Stimulated activated effector memory CD8-positive, alpha-beta T cell treated with anti-CD3 and anti-CD28 coated beads, Interleukin-12 subunit alpha, Interleukin-12 subunit beta, amount 100 ng/mL, for 72 hours (primary cell): Measurements from ENCODE around the gene DBF4.
A peak's percentile ranks its signal among the peaks of the same experiment; 100 is the strongest.
"Not testable (repeated sequence)": the region's sequence is repeated elsewhere in the genome, so short reads cannot be mapped to it uniquely, and the experiment has no call there.

Experiments
- ATAC-seq: fragments of 150-1000 bp; cut with Tn5 transposase; 2 replicates; pipeline ENCODE4 v1.10.0; 2021
- DNase-seq, 2 donors: peaks; one replicate each; pipeline ENCODE4 v3.0.0; 2021 to 2022; ENCODE audit warnings: low spot score in 2 of 2
- H3K27ac Mint-ChIP-seq: one replicate; pipeline ENCODE4 v1.8.0; 2022; ENCODE audit warnings: mild to moderate bottlenecking, mixed read lengths
- H3K36me3 Mint-ChIP-seq: one replicate; pipeline ENCODE4 v1.8.0; 2022; ENCODE audit warnings: mild to moderate bottlenecking, mixed read lengths
- H3K4me1 Mint-ChIP-seq: one replicate; pipeline ENCODE4 v1.8.0; 2022; ENCODE audit warnings: mixed read lengths
- H3K4me3 Mint-ChIP-seq: one replicate; pipeline ENCODE4 v1.8.0; 2022; ENCODE audit warnings: mild to moderate bottlenecking, mixed read lengths
- H3K9me3 Mint-ChIP-seq: one replicate; pipeline ENCODE4 v1.8.0; 2022; ENCODE audit warnings: mixed read lengths

DBF4 gene, protein sequence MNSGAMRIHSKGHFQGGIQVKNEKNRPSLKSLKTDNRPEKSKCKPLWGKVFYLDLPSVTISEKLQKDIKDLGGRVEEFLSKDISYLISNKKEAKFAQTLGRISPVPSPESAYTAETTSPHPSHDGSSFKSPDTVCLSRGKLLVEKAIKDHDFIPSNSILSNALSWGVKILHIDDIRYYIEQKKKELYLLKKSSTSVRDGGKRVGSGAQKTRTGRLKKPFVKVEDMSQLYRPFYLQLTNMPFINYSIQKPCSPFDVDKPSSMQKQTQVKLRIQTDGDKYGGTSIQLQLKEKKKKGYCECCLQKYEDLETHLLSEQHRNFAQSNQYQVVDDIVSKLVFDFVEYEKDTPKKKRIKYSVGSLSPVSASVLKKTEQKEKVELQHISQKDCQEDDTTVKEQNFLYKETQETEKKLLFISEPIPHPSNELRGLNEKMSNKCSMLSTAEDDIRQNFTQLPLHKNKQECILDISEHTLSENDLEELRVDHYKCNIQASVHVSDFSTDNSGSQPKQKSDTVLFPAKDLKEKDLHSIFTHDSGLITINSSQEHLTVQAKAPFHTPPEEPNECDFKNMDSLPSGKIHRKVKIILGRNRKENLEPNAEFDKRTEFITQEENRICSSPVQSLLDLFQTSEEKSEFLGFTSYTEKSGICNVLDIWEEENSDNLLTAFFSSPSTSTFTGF

DNA sequence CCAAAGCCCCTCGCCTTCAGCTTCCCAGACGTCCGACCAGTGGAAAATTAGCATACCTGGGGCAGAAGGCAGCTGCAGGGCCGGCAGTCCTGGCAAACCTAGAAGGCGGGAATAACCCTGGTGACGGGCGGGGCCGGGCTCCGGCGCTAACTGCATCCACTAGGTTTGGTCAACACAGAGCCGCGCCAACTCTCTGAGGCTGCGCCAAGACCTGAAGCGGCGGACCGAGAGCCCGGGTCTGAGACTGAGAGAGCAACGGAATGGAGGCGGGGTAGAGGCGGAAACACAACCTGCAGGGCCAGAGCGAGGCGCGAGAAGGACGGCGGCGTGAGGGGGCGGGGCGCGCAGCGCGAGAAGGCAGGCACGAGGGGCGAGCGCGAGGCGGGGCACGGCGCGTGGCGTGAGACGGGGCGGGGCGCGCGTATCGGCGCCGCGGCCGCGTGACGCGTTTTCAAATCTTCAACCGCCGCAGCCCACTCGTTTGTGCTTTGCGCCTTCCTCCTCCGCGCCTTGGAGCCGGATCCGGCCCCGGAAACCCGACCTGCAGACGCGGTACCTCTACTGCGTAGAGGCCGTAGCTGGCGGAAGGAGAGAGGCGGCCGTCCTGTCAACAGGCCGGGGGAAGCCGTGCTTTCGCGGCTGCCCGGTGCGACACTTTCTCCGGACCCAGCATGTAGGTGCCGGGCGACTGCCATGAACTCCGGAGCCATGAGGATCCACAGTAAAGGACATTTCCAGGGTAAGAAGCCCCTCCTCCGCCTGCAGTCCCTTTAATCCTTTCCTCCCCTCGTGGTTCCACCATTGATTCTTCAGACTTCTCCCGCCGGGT lies at the start of gene DBF4, which contains the start of gene SLC25A40:
Gene DBF4 (plus strand): TSS at position 454 of the 829 bp plus-strand sequence. CDS start 240 bp downstream, at position 694.
Gene SLC25A40 (minus strand): TSS at position 321 of the 829 bp plus-strand sequence. CDS start 17,633 bp downstream, outside the sequence.
- peak; percentile 96 for ATAC-seq
- Mint-ChIP-seq H3K36me3 (peaks cover 45% of the 10 kb centered on the region), H3K9me3 (peaks cover 2% of the 10 kb centered on the region), H3K4me3 (peak within 1 kb of the TSS; percentile 97), H3K4me1 (peaks cover 31% of the 10 kb centered on the region), H3K27ac (peak within 1 kb of the TSS; percentile 97)
- DNase-seq: peak; percentile 94 to 97

DNA sequence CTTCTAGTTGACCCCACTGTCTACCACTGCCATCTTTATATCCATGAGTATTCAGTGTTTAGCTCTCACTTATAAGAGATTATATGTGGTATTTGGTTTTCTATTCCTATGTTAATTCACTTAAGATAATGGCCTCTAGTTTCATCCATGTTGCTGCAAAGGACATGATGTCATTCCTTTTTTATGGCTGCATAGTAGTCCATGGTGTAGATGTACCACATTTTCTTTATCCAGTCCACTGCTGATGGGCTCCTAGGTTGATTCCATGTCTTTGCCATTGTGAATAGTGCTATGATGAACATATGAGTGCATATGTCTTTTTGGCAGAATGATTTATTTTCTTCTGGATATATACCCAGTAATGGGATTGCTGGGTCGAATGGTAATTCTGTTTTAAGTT lies 47.9 kb upstream of the DBF4 start:
- not testable (repeated sequence) for DNase-seq, H3K4me1 Mint-ChIP-seq, H3K27ac Mint-ChIP-seq, ATAC-seq, H3K4me3 Mint-ChIP-seq, H3K36me3 Mint-ChIP-seq
- H3K9me3 Mint-ChIP-seq: peaks cover 14% of the 10 kb centered on the region

DNA sequence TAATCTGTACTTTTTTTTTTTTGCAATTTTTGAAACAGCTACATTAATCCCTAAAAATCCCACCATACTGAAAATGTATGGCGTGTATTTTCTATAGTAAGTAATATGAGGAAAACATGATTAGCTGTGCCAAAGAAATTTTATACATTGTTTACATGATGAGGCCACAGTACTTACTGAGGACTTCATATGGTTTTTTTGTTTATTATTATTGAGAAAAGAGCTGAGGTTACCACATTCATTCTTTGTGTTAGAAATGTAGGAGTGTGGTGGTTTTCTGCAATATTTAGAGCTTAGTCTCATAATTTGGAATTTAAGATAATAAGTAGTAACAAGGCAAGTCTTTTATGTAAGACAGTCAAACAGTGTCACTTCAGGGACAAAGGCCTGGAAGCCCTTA lies 45.2 kb upstream of the DBF4 start:
- Mint-ChIP-seq H3K4me1 (no peaks in the 10 kb centered on the region), H3K27ac (no peak overlapping the region), H3K4me3 (no peak overlapping the region), H3K36me3 (peaks cover 5% of the 10 kb centered on the region), H3K9me3 (peaks cover 4% of the 10 kb centered on the region)
- DNase-seq: no peak
- ATAC-seq: no peak

DNA sequence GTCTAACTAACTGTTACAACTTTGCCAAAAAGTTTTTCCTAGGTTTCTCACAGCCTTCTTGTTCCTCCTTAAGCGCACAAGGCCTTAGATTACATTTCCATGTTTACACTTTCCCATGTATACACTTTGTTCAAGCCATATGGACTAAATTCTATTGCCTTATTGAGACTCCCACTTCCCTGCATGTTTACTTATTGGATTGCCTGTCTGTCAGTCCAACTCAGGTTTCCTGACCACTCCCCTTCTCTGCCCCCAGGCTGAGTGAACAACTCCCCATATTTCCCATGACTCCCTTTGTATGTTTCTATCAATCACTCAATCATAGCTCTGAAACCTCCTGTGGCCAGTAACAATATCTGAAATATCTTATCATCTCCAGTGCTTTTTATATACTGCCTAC lies 43.2 kb upstream of the DBF4 start:
- peaks cover 5% of the 10 kb centered on the region for H3K36me3 Mint-ChIP-seq
- H3K4me3 Mint-ChIP-seq: no peak overlapping the region
- no peak overlapping the region for H3K27ac Mint-ChIP-seq
- no peaks in the 10 kb centered on the region for H3K4me1 Mint-ChIP-seq
- no peaks in the 10 kb centered on the region for H3K9me3 Mint-ChIP-seq
- DNase-seq (no peak), ATAC-seq (no peak)

DNA sequence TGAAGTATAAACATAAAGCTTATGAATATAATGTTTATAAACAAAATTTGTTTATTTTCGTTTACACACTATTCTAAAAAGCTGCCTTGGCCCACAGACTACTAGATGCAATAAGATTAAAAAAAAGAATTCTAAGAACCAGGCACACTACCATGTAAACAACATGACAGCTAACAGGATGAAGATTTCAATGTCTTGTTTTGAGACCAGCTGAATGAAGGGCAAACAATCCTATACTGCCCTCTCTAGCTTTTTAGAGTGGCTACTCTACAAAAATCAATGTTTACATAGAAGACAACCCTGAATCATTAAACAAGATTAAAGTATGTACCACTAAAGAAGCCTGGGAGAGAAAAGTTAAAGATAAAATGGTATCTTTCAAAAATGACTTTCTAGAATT lies 38.7 kb upstream of the DBF4 start:
- H3K9me3 Mint-ChIP-seq: no peaks in the 10 kb centered on the region
- no peak overlapping the region for H3K27ac Mint-ChIP-seq
- DNase-seq (no peak), ATAC-seq (no peak)
- peaks cover 19% of the 10 kb centered on the region for H3K36me3 Mint-ChIP-seq
- H3K4me3 Mint-ChIP-seq: no peak overlapping the region
- no peaks in the 10 kb centered on the region for H3K4me1 Mint-ChIP-seq

DNA sequence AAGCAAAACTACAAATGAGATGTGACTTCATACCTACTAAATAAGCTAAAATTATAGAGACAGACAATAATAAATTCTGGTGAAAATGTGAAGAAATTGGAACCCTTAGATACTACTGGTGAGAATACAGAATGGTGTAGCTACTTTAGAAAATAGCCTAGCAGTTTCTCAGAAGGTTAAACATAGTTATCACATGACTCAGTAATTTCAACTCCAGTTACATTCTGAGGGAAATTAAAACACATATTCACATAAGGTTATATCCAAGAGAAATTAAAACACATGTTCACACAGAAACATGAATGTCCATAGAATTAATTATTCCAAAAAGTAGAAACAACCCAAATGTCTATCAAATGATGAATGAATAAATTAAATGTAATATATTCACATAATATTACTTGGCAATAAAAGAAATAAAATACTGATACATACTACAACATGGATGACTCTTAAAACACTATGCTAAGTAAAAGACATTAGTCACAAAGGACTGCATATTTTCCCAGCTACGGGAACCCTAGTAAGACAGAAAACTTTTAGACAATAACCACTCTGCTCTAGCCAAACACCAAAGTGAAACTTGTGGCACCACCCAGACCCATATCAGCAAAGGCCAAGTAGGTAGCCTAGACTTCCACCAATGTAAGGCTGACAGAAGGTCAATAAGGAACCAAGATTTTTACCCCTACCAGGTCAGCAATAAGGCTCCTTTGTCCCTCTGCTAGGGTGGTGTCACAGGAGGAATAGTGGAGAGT lies 25.3 kb upstream of the DBF4 start:
- H3K4me3 Mint-ChIP-seq: no peak overlapping the region
- ATAC-seq (no peak), DNase-seq (no peak)
- no peak overlapping the region for H3K27ac Mint-ChIP-seq
- no peaks in the 10 kb centered on the region for H3K9me3 Mint-ChIP-seq
- peaks cover 10% of the 10 kb centered on the region for H3K4me1 Mint-ChIP-seq
- H3K36me3 Mint-ChIP-seq: peaks cover 77% of the 10 kb centered on the region

DNA sequence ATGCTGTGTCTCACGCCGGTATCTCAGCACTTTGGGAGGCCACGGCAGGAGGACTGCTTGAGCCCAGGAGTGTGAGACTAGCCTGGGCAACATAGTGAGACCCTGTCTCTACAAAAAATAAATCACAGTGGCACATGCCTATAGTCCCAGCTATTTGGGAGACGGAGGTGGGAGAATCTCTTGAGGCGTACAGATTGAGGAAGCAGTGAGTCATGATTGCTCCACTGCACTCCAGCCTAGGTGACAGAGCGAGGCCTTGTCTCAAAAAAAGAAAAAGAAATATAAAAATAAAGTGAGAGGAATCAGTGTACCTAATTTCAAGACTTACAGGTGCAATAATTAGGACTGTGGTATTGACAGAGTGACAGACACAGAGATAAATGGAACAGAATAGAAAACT lies 24.0 kb upstream of the DBF4 start:
- H3K4me1 Mint-ChIP-seq: peaks cover 10% of the 10 kb centered on the region
- DNase-seq (no peak), ATAC-seq (no peak)
- no peak overlapping the region for H3K4me3 Mint-ChIP-seq
- H3K9me3 Mint-ChIP-seq: no peaks in the 10 kb centered on the region
- no peak overlapping the region for H3K27ac Mint-ChIP-seq
- H3K36me3 Mint-ChIP-seq: peaks cover 76% of the 10 kb centered on the region

DNA sequence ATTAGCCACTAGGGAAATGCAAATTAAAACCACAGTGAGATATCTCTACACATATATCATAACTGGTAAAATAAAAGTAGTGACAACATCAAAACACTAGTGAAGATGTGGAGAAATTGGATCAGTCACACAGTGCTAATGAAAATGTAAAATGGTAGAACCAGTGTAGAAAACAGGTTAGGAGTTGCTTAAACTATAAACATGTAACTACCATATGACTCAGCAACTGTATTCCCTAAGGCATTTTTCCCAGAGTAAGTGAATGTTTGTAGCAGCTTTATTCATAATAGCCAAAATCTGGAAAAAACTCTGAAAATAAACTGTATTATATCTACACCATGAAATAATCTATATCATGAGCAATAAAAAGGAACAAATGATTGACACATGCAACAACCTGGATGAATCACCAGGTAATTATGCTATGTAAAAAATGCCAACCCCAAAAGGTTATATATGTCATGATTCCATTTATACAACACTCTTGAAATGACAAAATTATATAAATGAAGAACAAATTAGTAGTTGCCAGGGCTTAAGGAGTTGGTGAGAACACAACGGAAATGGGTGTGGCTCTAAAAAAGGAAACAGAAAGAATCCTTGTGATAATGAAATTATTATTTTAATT lies 22.9 kb upstream of the DBF4 start:
- Mint-ChIP-seq H3K36me3 (peaks cover 82% of the 10 kb centered on the region), H3K4me3 (no peak overlapping the region), H3K4me1 (peaks cover 10% of the 10 kb centered on the region), H3K9me3 (no peaks in the 10 kb centered on the region), H3K27ac (no peak overlapping the region)
- peak; percentile 63 for ATAC-seq
- no peak for DNase-seq

DNA sequence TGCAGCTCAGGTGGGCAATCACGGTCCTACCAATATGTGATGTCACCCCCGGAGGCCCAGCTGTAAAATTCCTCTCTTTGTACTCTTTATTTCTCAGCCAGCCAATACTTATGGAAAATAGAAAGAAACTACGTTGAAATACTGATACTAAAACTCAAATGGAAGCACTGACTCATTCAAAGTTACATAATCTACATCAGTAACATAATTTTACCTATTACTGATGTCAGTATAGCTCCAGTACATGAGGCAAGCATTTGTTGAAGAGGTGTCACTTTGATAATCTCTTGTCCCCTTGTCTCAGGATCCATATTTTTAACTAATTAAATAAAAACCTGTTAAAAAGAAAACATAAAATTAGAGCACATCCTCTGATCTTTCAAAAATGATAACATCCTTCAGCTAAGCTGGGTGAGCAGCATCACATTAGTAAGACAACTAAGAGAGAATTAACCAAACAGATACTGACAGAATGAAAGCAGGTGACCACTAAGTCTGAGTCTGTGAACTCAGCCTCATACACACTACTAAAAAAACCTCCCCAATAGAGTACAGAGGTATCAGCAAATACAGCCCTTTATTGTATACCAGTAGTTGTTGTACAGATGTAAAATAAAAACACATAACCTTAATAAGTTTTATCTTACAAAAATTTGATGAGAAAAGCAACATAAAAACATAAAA lies 17.7 kb upstream of the DBF4 start:
- DNase-seq: no peak
- no peaks in the 10 kb centered on the region for H3K9me3 Mint-ChIP-seq
- peaks cover 60% of the 10 kb centered on the region for H3K36me3 Mint-ChIP-seq
- H3K4me3 Mint-ChIP-seq: no peak overlapping the region
- peaks cover 5% of the 10 kb centered on the region for H3K4me1 Mint-ChIP-seq
- H3K27ac Mint-ChIP-seq: peak overlapping the region; percentile 30
- ATAC-seq: no peak

DNA sequence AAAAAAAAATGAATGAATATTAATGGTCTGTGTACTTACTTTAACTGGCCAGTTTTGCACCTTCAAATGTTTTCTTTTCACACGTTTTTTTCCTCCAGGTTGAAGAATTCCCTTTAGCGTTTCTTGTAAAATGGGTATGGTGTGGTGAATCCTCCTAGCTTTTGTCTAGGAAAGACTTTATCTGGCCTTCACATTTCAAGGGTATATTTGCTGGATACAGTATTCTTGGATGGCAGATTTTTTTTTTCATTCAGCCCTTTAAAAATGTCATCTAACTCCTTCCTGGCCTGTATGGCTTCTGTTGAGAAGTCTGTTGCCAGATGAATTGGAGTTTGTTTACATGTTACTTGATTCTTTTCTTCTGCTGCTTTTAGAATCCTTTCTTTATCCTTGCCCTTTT lies 10.2 kb upstream of the DBF4 start:
- H3K36me3 Mint-ChIP-seq: peaks cover 23% of the 10 kb centered on the region
- no peak overlapping the region for H3K27ac Mint-ChIP-seq
- peaks cover 11% of the 10 kb centered on the region for H3K9me3 Mint-ChIP-seq
- ATAC-seq (no peak), DNase-seq (no peak)
- H3K4me1 Mint-ChIP-seq: no peaks in the 10 kb centered on the region
- no peak overlapping the region for H3K4me3 Mint-ChIP-seq

DNA sequence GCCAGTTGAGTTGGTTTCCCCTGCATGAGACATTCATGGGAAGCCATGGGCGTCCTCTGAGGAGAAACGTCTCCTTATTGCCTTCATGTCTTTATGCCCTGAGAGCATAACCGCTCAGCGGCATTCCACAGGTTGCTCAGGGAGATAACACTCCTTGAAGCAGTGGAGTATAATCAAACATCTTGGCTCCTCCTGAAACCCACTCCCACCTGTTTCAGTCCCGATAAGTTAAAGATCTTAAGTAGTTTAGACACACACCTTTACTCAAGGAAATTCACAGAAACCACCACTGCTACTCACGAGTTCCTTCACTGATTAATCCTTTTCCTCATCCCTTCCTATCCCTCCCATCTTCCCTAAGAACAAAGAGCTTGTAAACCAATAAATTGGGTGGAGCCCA lies 9.8 kb upstream of the DBF4 start:
- Mint-ChIP-seq H3K36me3 (peaks cover 23% of the 10 kb centered on the region), H3K9me3 (peaks cover 11% of the 10 kb centered on the region)
- ATAC-seq, H3K4me3 Mint-ChIP-seq, H3K4me1 Mint-ChIP-seq, DNase-seq, H3K27ac Mint-ChIP-seq: not testable (repeated sequence)

DNA sequence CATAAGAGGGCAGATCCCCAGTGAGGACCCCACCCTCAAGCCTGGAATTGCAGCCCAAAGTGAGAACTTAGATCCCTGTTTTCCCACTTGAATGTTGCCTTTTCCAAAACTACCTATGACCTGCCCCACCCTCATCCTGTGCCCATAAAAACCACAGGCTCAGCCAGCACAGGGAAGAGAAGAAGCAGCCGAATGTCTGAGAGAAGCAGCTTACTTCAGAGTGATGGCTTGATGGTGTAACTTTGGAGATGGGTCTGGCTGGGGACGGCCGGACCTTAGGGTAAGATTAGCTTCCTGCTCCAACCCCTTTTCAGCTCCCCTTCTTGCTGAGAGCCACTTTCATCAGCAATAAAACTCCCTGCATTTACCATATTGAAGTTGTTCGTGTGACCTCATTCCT lies 5.8 kb upstream of the DBF4 start:
- peaks cover 18% of the 10 kb centered on the region for H3K36me3 Mint-ChIP-seq

DNA sequence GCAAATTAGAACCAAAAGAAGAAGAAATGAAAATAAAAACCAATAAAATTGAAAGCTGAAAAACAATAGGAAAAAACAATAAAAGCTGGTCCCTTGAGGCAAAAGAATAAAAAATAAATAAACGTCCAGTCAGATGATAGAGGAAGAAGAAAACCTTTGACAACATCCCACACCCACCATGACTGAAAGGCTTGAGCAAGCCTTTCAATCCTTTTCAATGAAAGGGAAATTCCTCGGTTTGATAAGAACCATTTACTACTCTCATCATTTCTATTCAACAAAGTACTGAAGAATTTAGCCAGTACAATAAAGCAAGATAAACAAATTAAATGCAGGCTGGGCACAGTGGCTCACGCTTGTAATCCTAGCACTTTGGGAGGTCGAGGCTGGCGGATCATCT lies 3.9 kb upstream of the DBF4 start:
- Mint-ChIP-seq H3K27ac (no peak overlapping the region), H3K36me3 (peaks cover 14% of the 10 kb centered on the region), H3K4me3 (no peak overlapping the region), H3K4me1 (peaks cover 31% of the 10 kb centered on the region), H3K9me3 (peaks cover 2% of the 10 kb centered on the region)
- no peak for ATAC-seq
- no peak for DNase-seq

More for the DNA sequence above, 5.8 kb upstream of the DBF4 start:
- no peak overlapping the region for H3K4me3 Mint-ChIP-seq
- no peak for DNase-seq
- H3K9me3 Mint-ChIP-seq: peaks cover 13% of the 10 kb centered on the region
- H3K27ac Mint-ChIP-seq: no peak overlapping the region
- peaks cover 31% of the 10 kb centered on the region for H3K4me1 Mint-ChIP-seq
- ATAC-seq: no peak

DNA sequence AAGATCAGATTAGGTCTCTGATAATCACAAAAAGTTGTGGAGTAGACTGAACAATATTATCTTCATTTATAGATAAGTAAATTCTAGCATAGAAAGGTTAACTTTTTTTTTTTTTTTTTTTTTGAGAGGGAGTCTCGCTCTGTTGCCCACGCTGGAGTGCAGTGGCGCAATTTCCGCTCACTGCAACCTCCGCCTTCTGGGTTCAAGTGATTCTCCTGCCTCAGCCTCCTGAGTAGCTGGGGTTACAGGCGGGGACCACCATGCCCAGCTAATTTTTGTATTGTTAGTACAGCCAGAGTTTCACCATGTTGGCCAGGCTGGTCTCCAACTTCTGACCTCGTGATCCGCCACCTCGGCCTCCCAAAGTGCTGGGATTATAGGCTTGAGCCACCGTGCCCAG lies 3.0 kb upstream of the DBF4 start:
- H3K27ac Mint-ChIP-seq: peak overlapping the region; percentile 50
- H3K9me3 Mint-ChIP-seq, ATAC-seq, H3K4me3 Mint-ChIP-seq, DNase-seq: not testable (repeated sequence)
- peaks cover 16% of the 10 kb centered on the region for H3K36me3 Mint-ChIP-seq
- H3K4me1 Mint-ChIP-seq: peaks cover 31% of the 10 kb centered on the region
